Femur (tissue), 1 donor: ENCODE measurements around the gene E2F2.
A peak's percentile ranks its signal among the peaks of the same experiment; 100 is the strongest.

Source experiments
- DNase-seq: peaks from one replicate; pipeline ENCODE4 v3.0.0-alpha.2; 2017

The E2F2 gene

GRCh38 chr1:23530747-23531561 lies at the start of gene E2F2:
Gene E2F2, minus strand, starts transcription at chr1:23531233. Its CDS starts 440 bp downstream, at chr1:23530793.
- DNase-seq, result peak; percentile 94

GRCh38 chr1:23578997-23579363 lies 47.9 kb upstream of the E2F2 start:
- no peak for DNase-seq

- no peak for DNase-seq
These were observed 47.4 kb upstream of the E2F2 start for GRCh38 chr1:23578311-23578996.

- peak; percentile 59 for DNase-seq
These were observed 46.3 kb upstream of the E2F2 start for GRCh38 chr1:23577056-23578004.

- DNase-seq, result no peak
These were observed 45.5 kb upstream of the E2F2 start for GRCh38 chr1:23576338-23577055.

- DNase-seq, result no peak
These were observed 44.3 kb upstream of the E2F2 start for GRCh38 chr1:23575226-23575810.

GRCh38 chr1:23574265-23574754 lies 43.3 kb upstream of the E2F2 start:
- DNase-seq, result no peak

- DNase-seq, result no peak
These were observed 42.6 kb upstream of the E2F2 start for GRCh38 chr1:23573574-23574182.

- no peak for DNase-seq
These were observed 40.4 kb upstream of the E2F2 start for GRCh38 chr1:23571465-23571864.

- no peak for DNase-seq
These were observed 39.1 kb upstream of the E2F2 start for GRCh38 chr1:23570001-23570691.

- no peak for DNase-seq
These were observed 37.8 kb upstream of the E2F2 start for GRCh38 chr1:23568608-23569383.

- peak; percentile 72 for DNase-seq
These were observed 37.1 kb upstream of the E2F2 start for GRCh38 chr1:23567996-23568607.

GRCh38 chr1:23567629-23567995 lies 36.6 kb upstream of the E2F2 start:
- DNase-seq, result no peak

GRCh38 chr1:23566304-23566703 lies 35.3 kb upstream of the E2F2 start:
- DNase-seq, result no peak

- no peak for DNase-seq
These were observed 34.7 kb upstream of the E2F2 start for GRCh38 chr1:23565776-23566175.

GRCh38 chr1:23564529-23565122 lies 33.6 kb upstream of the E2F2 start:
- DNase-seq, result no peak

- no peak for DNase-seq
These were observed 32.8 kb upstream of the E2F2 start for GRCh38 chr1:23563755-23564374.

GRCh38 chr1:23563003-23563402 lies 32.0 kb upstream of the E2F2 start:
- DNase-seq, result no peak
